K562 (cell line): ENCODE measurements around the gene ARL2. TPM values are rescaled to one million over a fixed set of nuclear protein-coding genes. Genes with fewer than 3 reads are reported as not detected.

ENCODE experiments used
- ATAC-seq: fragments of 200-7000 bp; cut with Tn5 transposase; 3 replicates; pipeline ENCODE4 v1.9.1; 2020; ENCODE audit warnings: moderate library complexity
- BruUV-seq: library from RNA; stranded (reverse); fragments of 400-500 nt; replicated peaks from 2 replicates; lab custom pipeline; 2021; lab: Mats Ljungman, UMichigan
- CTCF ChIA-PET: fragments of 300-600 bp; formaldehyde crosslinking; extraction: SDS; loops from one replicate; lab custom pipeline; 2021; ENCODE audit warnings: low intra/inter-chr PET ratio; lab: Yijun Ruan, JAX
- POLR2A ChIA-PET: fragments of 300-600, 350-650 bp; sonication (Branson Sonifier 250); formaldehyde crosslinking; extraction: SDS; loops from one replicate; lab custom pipeline; 2021; ENCODE audit warnings: antibody characterized with exemption, inconsistent platforms; lab: Yijun Ruan, JAX
- DNase-seq, 4 experiments: peaks; one replicate each; pipeline versions ENCODE4 v3.0.0 to v3.0.0-alpha.2; 2011 to 2018; ENCODE audit warnings: low spot score in 3 of 4, mixed read lengths in 3 of 4; ENCODE audit errors: extremely low read depth in 1 of 4
- FAIRE-seq: peaks from 2 replicates; lab custom pipeline; 2011; peaks lifted over from hg19 to GRCh38; lab: Jason Lieb, UNC
- H2AFZ ChIP-seq: 2 replicates; pipeline ENCODE4 v1.6.0; 2011; ENCODE audit warnings: low read depth, low read length, control low read depth, inconsistent platforms
- H3K27ac ChIP-seq: fragments of 200-600 bp; 3 replicates; pipeline ENCODE4 v1.8.0; 2011; ENCODE audit warnings: low read depth, mild to moderate bottlenecking, control low read depth, inconsistent platforms, low read length, moderate library complexity, mixed read lengths; ENCODE audit errors: extremely low read depth
- H3K27me3 ChIP-seq, 2 experiments: fragments of 300-600 bp in 1 of 2; 2 replicates in 1 of 2; 3 replicates in 1 of 2; pipeline versions ENCODE4 v1.6.0 to v1.8.0; 2011; ENCODE audit warnings: inconsistent platforms in 2 of 2, low read length in 2 of 2, mild to moderate bottlenecking in 1 of 2, mixed read lengths in 1 of 2, moderate library complexity in 1 of 2; ENCODE audit not compliant: control insufficient read depth in 2 of 2, insufficient read depth in 2 of 2
- H3K36me3 ChIP-seq: fragments of 300-600 bp; 3 replicates; pipeline ENCODE4 v1.8.0; 2011; ENCODE audit warnings: mild to moderate bottlenecking, low read length, inconsistent platforms; ENCODE audit not compliant: control insufficient read depth, insufficient read depth
- H3K4me1 ChIP-seq, 2 experiments: fragments of 200-600 bp in 1 of 2; replicated peaks in 1 of 2; 2 replicates in 1 of 2; 3 replicates in 1 of 2; pipeline versions ENCODE4 v1.5.1 to v1.8.0; 2011; ENCODE audit warnings: inconsistent platforms in 2 of 2, low read length in 2 of 2, mild to moderate bottlenecking in 1 of 2, mixed read lengths in 1 of 2, moderate library complexity in 1 of 2; ENCODE audit not compliant: control insufficient read depth in 2 of 2, insufficient read depth in 2 of 2
- H3K4me2 ChIP-seq: 2 replicates; pipeline ENCODE4 v1.6.1; 2011; ENCODE audit warnings: low read length, control low read depth, inconsistent platforms, mixed read lengths; ENCODE audit not compliant: insufficient read depth
- H3K4me3 ChIP-seq: fragments of 200-600 bp; sonication (generic), shearing (Covaris generic); 2 replicates; pipeline ENCODE4 v1.5.1; 2016; ENCODE audit warnings: control low read depth, inconsistent platforms
- H3K79me2 ChIP-seq: fragments of 200-600 bp; 3 replicates; pipeline ENCODE4 v1.8.0; 2011; ENCODE audit warnings: low read length, inconsistent platforms; ENCODE audit not compliant: control insufficient read depth, insufficient read depth
- H3K9ac ChIP-seq, 2 experiments: 2 replicates each; pipeline versions ENCODE4 v1.6.0 to v1.6.1; 2011; ENCODE audit warnings: low read depth in 2 of 2, low read length in 2 of 2, control low read depth in 1 of 2, inconsistent platforms in 1 of 2, mild to moderate bottlenecking in 1 of 2, mixed read lengths in 1 of 2; ENCODE audit not compliant: insufficient read depth in 1 of 2
- H3K9me1 ChIP-seq: one replicate; pipeline ENCODE4 v1.6.0; 2011; ENCODE audit warnings: inconsistent platforms, mild to moderate bottlenecking, low read length, moderate library complexity; ENCODE audit not compliant: control insufficient read depth, insufficient read depth
- H3K9me3 ChIP-seq: replicated peaks from 2 replicates; pipeline ENCODE4 v1.5.1; 2011; ENCODE audit warnings: low read depth, low read length, inconsistent platforms; ENCODE audit not compliant: control insufficient read depth, insufficient read depth
- H4K20me1 ChIP-seq: replicated peaks from 2 replicates; pipeline ENCODE4 v1.6.1; 2011; ENCODE audit warnings: low read length, inconsistent platforms, mixed read lengths; ENCODE audit not compliant: control insufficient read depth, insufficient read depth
- CTBP1 ChIP-seq: fragments of 450-650 bp; IDR thresholded peaks from 2 replicates; pipeline ENCODE4 v1.6.1; 2016; ENCODE audit warnings: borderline replicate concordance
- EGR1 ChIP-seq: fragments of 450-650 bp; conservative IDR thresholded peaks from 2 replicates; pipeline ENCODE4 v1.6.1; 2017; ENCODE audit warnings: mild to moderate bottlenecking
- GABPA ChIP-seq: fragments of 200-800 bp; sonication (Bioruptor generic); conservative IDR thresholded peaks from 2 replicates; pipeline ENCODE4 v1.6.1; 2016; ENCODE audit warnings: low read depth, missing genetic modification characterization, missing compliant biosample characterization
- HDAC1 ChIP-seq, 2 experiments: fragments of 450-650 bp; IDR thresholded peaks; 2 replicates each; pipeline ENCODE4 v1.6.1; 2016 to 2017; ENCODE audit warnings: inconsistent platforms in 1 of 2, mild to moderate bottlenecking in 1 of 2, moderate library complexity in 1 of 2
- NCOA6 ChIP-seq: fragments of 450-650 bp; IDR thresholded peaks from 2 replicates; pipeline ENCODE4 v1.6.1; 2017; ENCODE audit warnings: mild to moderate bottlenecking
- POU5F1 ChIP-seq: fragments of 150-350 bp; IDR thresholded peaks from 2 replicates; pipeline ENCODE4 v1.6.1; 2014; ENCODE audit warnings: borderline replicate concordance, low read length, low read depth, mild to moderate bottlenecking; ENCODE audit not compliant: partially characterized antibody
- TRIM28 ChIP-seq: fragments of 450-650 bp; IDR thresholded peaks from 2 replicates; pipeline ENCODE4 v1.6.1; 2017
- U2AF2 ChIP-seq: fragments of 200-400 bp; formaldehyde crosslinking; optimal IDR thresholded peaks from 2 replicates; pipeline ENCODE3; 2017; ENCODE audit warnings: low read depth, mild to moderate bottlenecking, low read length
- ZNF23 ChIP-seq: fragments of 250-450 bp; sonication (Bioruptor Pico); IDR thresholded peaks from 2 replicates; pipeline ENCODE4 v1.4.0; 2020; ENCODE audit warnings: mild to moderate bottlenecking
- WGBS: fragments of 100-300 bp; shearing (Covaris generic); methylation state at CpG from one replicate; pipeline ENCODE4 v1.1.6; 2016; ENCODE audit warnings: low coverage, mixed read lengths; ENCODE audit not compliant: insufficient coverage; ENCODE audit errors: missing lambda C conversion rate; 5-methylcytosine and 5-hydroxymethylcytosine counted together
- in situ Hi-C: fragments of 300-500 bp; cut with MboI; formaldehyde crosslinking; loops from 4 replicates; pipeline ENCODE4 v1.15.0; 2018; ENCODE audit warnings: inconsistent platforms, mixed read lengths
- intact Hi-C: fragments of 100-400 bp; cut with micrococcal nuclease; formaldehyde crosslinking; loops from 2 replicates; pipeline ENCODE4 v1.14.2; 2022
- polyA plus RNA-seq, 8 experiments: library from polyadenylated mRNA; depleted of rRNA in 4 of 8; stranded (reverse) in 5 of 8; unstranded in 3 of 8; fragments of >200 nt; fragmentation: Nextera tagmentation in 2 of 8; fragmentation: Illumina TruSeq in 1 of 8; extraction: Ambion mirVana in 2 of 8; extraction: Trizol in 1 of 8; gene quantifications; 2 replicates each; pipeline versions ENCODE4 v1.2.1 to v1.2.3, GENCODE V29; 2011 to 2014; ENCODE audit warnings: inconsistent platforms in 1 of 8, missing spikeins in 1 of 8
- total RNA-seq, 7 experiments: library from RNA; depleted of rRNA in 6 of 7; stranded (reverse); fragments of >200 nt in 6 of 7; fragmentation: Illumina TruSeq in 2 of 7; extraction: Trizol in 2 of 7; gene quantifications; 2 replicates each; pipeline versions ENCODE4 v1.2.1 to v1.2.3, GENCODE V29; 2011 to 2021; ENCODE audit warnings: low replicate concordance in 1 of 7
- TF ChIP-seq, protein P1 (sequence below), 2 experiments: fragments of 450-650 bp; formaldehyde crosslinking in 1 of 2; IDR thresholded peaks; 2 replicates each; pipeline versions ENCODE4 v1.4.0 to v1.6.1; 2014 to 2020; ENCODE audit warnings: mild to moderate bottlenecking in 2 of 2, borderline replicate concordance in 1 of 2, low read depth in 1 of 2
- TF ChIP-seq, protein P2 (sequence below), 2 experiments: fragments of 450-650 bp; IDR thresholded peaks; 2 replicates each; pipeline ENCODE4 v1.6.1; 2016
- TF ChIP-seq, protein P3 (sequence below): sonication (generic); formaldehyde crosslinking; IDR thresholded peaks from 2 replicates; pipeline ENCODE4 v1.8.0; 2022; ENCODE audit warnings: missing genetic modification reagents, mild to moderate bottlenecking, moderate library complexity, borderline replicate concordance

Gene ARL2
- total and polyA plus RNA-seq, 9 of the 15 experiments (the other 6 are each of a cell fraction or from before 2014, with no cell fraction given), result 5.7 to 154 (median 92.2) TPM

DNA sequence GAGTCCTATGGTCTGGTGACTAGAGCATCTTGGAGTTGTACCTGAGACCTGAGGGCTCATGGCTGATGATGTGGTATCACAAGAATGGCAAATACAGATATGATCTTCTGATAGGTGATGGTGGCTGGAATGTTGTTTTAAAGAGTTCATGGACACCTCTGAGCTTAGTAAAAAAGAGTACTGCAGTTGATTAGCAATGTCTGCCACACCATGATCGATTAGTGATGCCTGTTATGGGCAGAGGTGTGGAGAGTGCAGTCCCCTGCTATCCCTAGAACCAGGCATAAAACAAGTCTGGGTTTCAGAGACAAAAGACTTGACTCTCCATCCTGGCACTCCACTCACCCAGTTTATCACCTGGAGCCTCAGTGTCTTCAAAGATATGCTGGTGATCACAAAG lies 15.8 kb upstream of the ARL2 start:
- Histone ChIP-seq H3K79me2 (no peaks in the 10 kb centered on the region), H3K36me3 (no peaks in the 10 kb centered on the region), H3K27ac (peak overlapping the region; percentile 55), H4K20me1 (no peaks in the 10 kb centered on the region), H3K9me3 (no peaks in the 10 kb centered on the region), H3K4me1 (peaks cover 23% of the 10 kb centered on the region in 2 experiments; a peak in 4 of 5 replicates), H2AFZ (peak overlapping the region; percentile 81), H3K4me2 (peak overlapping the region; percentile 68), H3K4me3 (no peak overlapping the region), H3K9ac (peak overlapping the region in 1 of 2 experiments; percentile 42; a peak in 1 of 4 replicates), H3K9me1 (no peaks in the 10 kb centered on the region), H3K27me3 (no peaks in the 10 kb centered on the region)
- ATAC-seq, result peak; percentile 49
- peak; percentile 88 for FAIRE-seq
- peak; percentile 64 to 68 (median 65) for DNase-seq
- BruUV-seq, result no TSS peak
- in situ Hi-C loops, result loop anchor here (5.0 kb wide), 1 partner anchor 151 kb away; no protein-coding TSS in a partner anchor
- ChIA-PET POLR2A (interaction anchor here (0.7 to 1.4 kb wide), 7 partner anchors 9 to 425 kb away, joined by 3 to 6 read pairs (median 3); partner anchors contain the start of genes ARL2 and NEAT1), CTCF (no interaction called here)
- intact Hi-C loops, result no loop called here
- 0% methylated on average over 1 of the region's 1 CpG for WGBS
- 0 out of 2 replicates have a peak, but pooled peaks have one; percentile 33 for TF ChIP-seq TRIM28
- no peak for TF ChIP-seq POU5F1
- no peak for TF ChIP-seq EGR1
- peak; percentile 97 for TF ChIP-seq ZNF23 (CRISPR knock-in tag)
- no peak for TF ChIP-seq NCOA6
- no peak for TF ChIP-seq U2AF2
- no peak for TF ChIP-seq HDAC1 (IDR thresholded peaks at IDR 0.05)
- TF ChIP-seq GABPA (tag), result no peak
- TF ChIP-seq, protein P1, sequence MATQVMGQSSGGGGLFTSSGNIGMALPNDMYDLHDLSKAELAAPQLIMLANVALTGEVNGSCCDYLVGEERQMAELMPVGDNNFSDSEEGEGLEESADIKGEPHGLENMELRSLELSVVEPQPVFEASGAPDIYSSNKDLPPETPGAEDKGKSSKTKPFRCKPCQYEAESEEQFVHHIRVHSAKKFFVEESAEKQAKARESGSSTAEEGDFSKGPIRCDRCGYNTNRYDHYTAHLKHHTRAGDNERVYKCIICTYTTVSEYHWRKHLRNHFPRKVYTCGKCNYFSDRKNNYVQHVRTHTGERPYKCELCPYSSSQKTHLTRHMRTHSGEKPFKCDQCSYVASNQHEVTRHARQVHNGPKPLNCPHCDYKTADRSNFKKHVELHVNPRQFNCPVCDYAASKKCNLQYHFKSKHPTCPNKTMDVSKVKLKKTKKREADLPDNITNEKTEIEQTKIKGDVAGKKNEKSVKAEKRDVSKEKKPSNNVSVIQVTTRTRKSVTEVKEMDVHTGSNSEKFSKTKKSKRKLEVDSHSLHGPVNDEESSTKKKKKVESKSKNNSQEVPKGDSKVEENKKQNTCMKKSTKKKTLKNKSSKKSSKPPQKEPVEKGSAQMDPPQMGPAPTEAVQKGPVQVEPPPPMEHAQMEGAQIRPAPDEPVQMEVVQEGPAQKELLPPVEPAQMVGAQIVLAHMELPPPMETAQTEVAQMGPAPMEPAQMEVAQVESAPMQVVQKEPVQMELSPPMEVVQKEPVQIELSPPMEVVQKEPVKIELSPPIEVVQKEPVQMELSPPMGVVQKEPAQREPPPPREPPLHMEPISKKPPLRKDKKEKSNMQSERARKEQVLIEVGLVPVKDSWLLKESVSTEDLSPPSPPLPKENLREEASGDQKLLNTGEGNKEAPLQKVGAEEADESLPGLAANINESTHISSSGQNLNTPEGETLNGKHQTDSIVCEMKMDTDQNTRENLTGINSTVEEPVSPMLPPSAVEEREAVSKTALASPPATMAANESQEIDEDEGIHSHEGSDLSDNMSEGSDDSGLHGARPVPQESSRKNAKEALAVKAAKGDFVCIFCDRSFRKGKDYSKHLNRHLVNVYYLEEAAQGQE (IDR thresholded peaks at IDR 0.05; ENCODE audit: borderline replicate concordance), result peak; percentile 96
- TF ChIP-seq, protein P1 (CRISPR knock-in tag; IDR thresholded peaks at IDR 0.05; ENCODE audit: low read depth), result no peak
- TF ChIP-seq CTBP1, result no peak
- TF ChIP-seq, protein P2, sequence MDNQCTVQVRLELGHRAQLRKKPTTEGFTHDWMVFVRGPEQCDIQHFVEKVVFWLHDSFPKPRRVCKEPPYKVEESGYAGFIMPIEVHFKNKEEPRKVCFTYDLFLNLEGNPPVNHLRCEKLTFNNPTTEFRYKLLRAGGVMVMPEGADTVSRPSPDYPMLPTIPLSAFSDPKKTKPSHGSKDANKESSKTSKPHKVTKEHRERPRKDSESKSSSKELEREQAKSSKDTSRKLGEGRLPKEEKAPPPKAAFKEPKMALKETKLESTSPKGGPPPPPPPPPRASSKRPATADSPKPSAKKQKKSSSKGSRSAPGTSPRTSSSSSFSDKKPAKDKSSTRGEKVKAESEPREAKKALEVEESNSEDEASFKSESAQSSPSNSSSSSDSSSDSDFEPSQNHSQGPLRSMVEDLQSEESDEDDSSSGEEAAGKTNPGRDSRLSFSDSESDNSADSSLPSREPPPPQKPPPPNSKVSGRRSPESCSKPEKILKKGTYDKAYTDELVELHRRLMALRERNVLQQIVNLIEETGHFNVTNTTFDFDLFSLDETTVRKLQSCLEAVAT (IDR thresholded peaks at IDR 0.05), result peak in 1 of 2 experiments; percentile 100; a peak in 2 of 4 replicates
- TF ChIP-seq, protein P3, sequence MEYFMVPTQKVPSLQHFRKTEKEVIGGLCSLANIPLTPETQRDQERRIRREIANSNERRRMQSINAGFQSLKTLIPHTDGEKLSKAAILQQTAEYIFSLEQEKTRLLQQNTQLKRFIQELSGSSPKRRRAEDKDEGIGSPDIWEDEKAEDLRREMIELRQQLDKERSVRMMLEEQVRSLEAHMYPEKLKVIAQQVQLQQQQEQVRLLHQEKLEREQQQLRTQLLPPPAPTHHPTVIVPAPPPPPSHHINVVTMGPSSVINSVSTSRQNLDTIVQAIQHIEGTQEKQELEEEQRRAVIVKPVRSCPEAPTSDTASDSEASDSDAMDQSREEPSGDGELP, result no peak
